OCI-LY3 (cell line): ENCODE measurements around the gene OPN3.

Source experiments
- CTCF ChIP-seq: fragments of 200-600, 300-600 bp; sonication (generic); IDR thresholded peaks from 2 replicates; pipeline ENCODE4 v1.5.1; 2014; ENCODE audit warnings: antibody characterized with exemption, low read length, low read depth
- EZH2phosphoT487 ChIP-seq: fragments of 200-600 bp; shearing (Covaris generic); IDR thresholded peaks from 2 replicates; pipeline ENCODE4 v1.6.1; 2018; ENCODE audit warnings: antibody characterized with exemption, mixed run types, low read depth

GRCh38 chr1:241645199-241645598 is 5.0 kb upstream of the OPN3 start:
- TF ChIP-seq CTCF (no peak), EZH2phosphoT487 (no peak)
